ENCODE results near the gene SERPINF2. TPM values are rescaled to one million over a fixed set of nuclear protein-coding genes. Genes with fewer than 3 reads are reported as not detected.
"Not testable (repeated sequence)": the region's sequence is repeated elsewhere in the genome, so short reads cannot be mapped to it uniquely, and the experiment has no call there.

SERPINF2 gene
- total and polyA plus RNA-seq, 5 donors from 2014 or later, result 0.69 TPM; not detected in 4

- peaks cover 0 to 25% (median 4%) of the 10 kb centered on the region in 4 donors for H3K4me1 Mint-ChIP-seq
- DNase-seq, result no peak
- Histone ChIP-seq H3K36me3 (ENCODE audit: control insufficient read depth, insufficient read depth, low read length) (peaks cover 30% of the 10 kb centered on the region), H3K4me1 (ENCODE audit: control insufficient read depth, insufficient read depth, low read length, poor library complexity, severe bottlenecking) (peaks cover 6% of the 10 kb centered on the region), H3K27me3 (ENCODE audit: control insufficient read depth, insufficient read depth, low read length) (no peaks in the 10 kb centered on the region), H3K9me3 (ENCODE audit: control insufficient read depth in 2 of 2, low read length in 2 of 2) (no peaks in the 10 kb centered on the region), H3K27ac (ENCODE audit: insufficient read depth, low read length, poor library complexity, severe bottlenecking) (no peak overlapping the region), H3K4me3 (ENCODE audit: low read depth, low read length) (no peak overlapping the region)
- ATAC-seq (ENCODE audit: low read depth in 2 of 2), result no peak
- H3K4me3 Mint-ChIP-seq, result no peak overlapping the region
- H3K27me3 Mint-ChIP-seq, result no peaks in the 10 kb centered on the region
- H3K9me3 Mint-ChIP-seq, result no peaks in the 10 kb centered on the region
- no peak overlapping the region for H3K27ac Mint-ChIP-seq
- peaks cover 16% of the 10 kb centered on the region for H3K36me3 Mint-ChIP-seq
These were observed 9.8 kb upstream of the SERPINF2 start for GRCh38 chr17:1732833-1733321.

GRCh38 chr17:1733759-1734158 lies 8.9 kb upstream of the SERPINF2 start:
- H3K27me3 Mint-ChIP-seq, result no peaks in the 10 kb centered on the region
- H3K27ac ChIP-seq (ENCODE audit: insufficient read depth, low read length, poor library complexity, severe bottlenecking), result no peak overlapping the region
- H3K4me3 ChIP-seq (ENCODE audit: low read depth, low read length), result no peak overlapping the region
- H3K4me3 Mint-ChIP-seq, result no peak overlapping the region
- ATAC-seq (ENCODE audit: low read depth in 2 of 2) (no peak), DNase-seq (no peak)
- H3K9me3 Mint-ChIP-seq, result no peaks in the 10 kb centered on the region
- H3K4me1 ChIP-seq (ENCODE audit: control insufficient read depth, insufficient read depth, low read length, poor library complexity, severe bottlenecking), result no peaks in the 10 kb centered on the region
- peaks cover 27% of the 10 kb centered on the region for H3K36me3 ChIP-seq (ENCODE audit: control insufficient read depth, insufficient read depth, low read length)
- H3K36me3 Mint-ChIP-seq, result peaks cover 16% of the 10 kb centered on the region
- H3K27ac Mint-ChIP-seq, result no peak overlapping the region
- peaks cover 0 to 22% (median 4%) of the 10 kb centered on the region in 4 donors for H3K4me1 Mint-ChIP-seq
- no peaks in the 10 kb centered on the region for H3K27me3 ChIP-seq (ENCODE audit: control insufficient read depth, insufficient read depth, low read length)
- H3K9me3 ChIP-seq (ENCODE audit: control insufficient read depth in 2 of 2, low read length in 2 of 2), result no peaks in the 10 kb centered on the region

GRCh38 chr17:1735418-1735817 lies 7.3 kb upstream of the SERPINF2 start:
- H3K4me3 Mint-ChIP-seq, result no peak overlapping the region
- H3K27ac ChIP-seq (ENCODE audit: insufficient read depth, low read length, poor library complexity, severe bottlenecking), result no peak overlapping the region
- no peaks in the 10 kb centered on the region for H3K27me3 Mint-ChIP-seq
- ATAC-seq (ENCODE audit: low read depth in 2 of 2), result no peak
- H3K9me3 Mint-ChIP-seq, result no peaks in the 10 kb centered on the region
- H3K4me1 Mint-ChIP-seq, result peaks cover 0 to 14% (median under 1%) of the 10 kb centered on the region in 4 donors
- H3K9me3 ChIP-seq (ENCODE audit: control insufficient read depth in 2 of 2, low read length in 2 of 2), result no peaks in the 10 kb centered on the region
- no peak overlapping the region for H3K27ac Mint-ChIP-seq
- no peak for DNase-seq
- no peaks in the 10 kb centered on the region for H3K4me1 ChIP-seq (ENCODE audit: control insufficient read depth, insufficient read depth, low read length, poor library complexity, severe bottlenecking)
- peaks cover 9% of the 10 kb centered on the region for H3K36me3 Mint-ChIP-seq
- H3K4me3 ChIP-seq (ENCODE audit: low read depth, low read length), result no peak overlapping the region
- H3K27me3 ChIP-seq (ENCODE audit: control insufficient read depth, insufficient read depth, low read length), result no peaks in the 10 kb centered on the region
- peaks cover 25% of the 10 kb centered on the region for H3K36me3 ChIP-seq (ENCODE audit: control insufficient read depth, insufficient read depth, low read length)

GRCh38 chr17:1735834-1736347 lies 6.8 kb upstream of the SERPINF2 start:
- peaks cover 23% of the 10 kb centered on the region for H3K36me3 ChIP-seq (ENCODE audit: control insufficient read depth, insufficient read depth, low read length)
- Mint-ChIP-seq H3K27me3 (no peaks in the 10 kb centered on the region), H3K9me3 (no peaks in the 10 kb centered on the region), H3K4me3 (no peak overlapping the region), H3K27ac (no peak overlapping the region), H3K4me1 (peaks cover 0 to 14% (median under 1%) of the 10 kb centered on the region in 4 donors), H3K36me3 (peaks cover 9% of the 10 kb centered on the region)
- H3K4me3 ChIP-seq (ENCODE audit: low read depth, low read length), result no peak overlapping the region
- no peaks in the 10 kb centered on the region for H3K4me1 ChIP-seq (ENCODE audit: control insufficient read depth, insufficient read depth, low read length, poor library complexity, severe bottlenecking)
- no peaks in the 10 kb centered on the region for H3K9me3 ChIP-seq (ENCODE audit: control insufficient read depth in 2 of 2, low read length in 2 of 2)
- H3K27ac ChIP-seq (ENCODE audit: insufficient read depth, low read length, poor library complexity, severe bottlenecking), result no peak overlapping the region
- H3K27me3 ChIP-seq (ENCODE audit: control insufficient read depth, insufficient read depth, low read length), result no peaks in the 10 kb centered on the region
- no peak for ATAC-seq (ENCODE audit: low read depth in 2 of 2)
- no peak for DNase-seq

GRCh38 chr17:1736348-1737281 lies 6.1 kb upstream of the SERPINF2 start:
- H3K4me1 ChIP-seq (ENCODE audit: control insufficient read depth, insufficient read depth, low read length, poor library complexity, severe bottlenecking), result no peaks in the 10 kb centered on the region
- H3K27ac ChIP-seq (ENCODE audit: insufficient read depth, low read length, poor library complexity, severe bottlenecking), result peak overlapping the region; percentile 14
- Mint-ChIP-seq H3K4me1 (peaks cover 0 to 14% (median under 1%) of the 10 kb centered on the region in 4 donors), H3K27me3 (no peaks in the 10 kb centered on the region), H3K27ac (peak overlapping the region in 2 of 3 donors; percentile 25 to 48), H3K36me3 (peaks cover 9% of the 10 kb centered on the region), H3K4me3 (no peak overlapping the region), H3K9me3 (no peaks in the 10 kb centered on the region)
- no peak overlapping the region for H3K4me3 ChIP-seq (ENCODE audit: low read depth, low read length)
- no peak for DNase-seq
- H3K36me3 ChIP-seq (ENCODE audit: control insufficient read depth, insufficient read depth, low read length), result peaks cover 19% of the 10 kb centered on the region
- no peaks in the 10 kb centered on the region for H3K9me3 ChIP-seq (ENCODE audit: control insufficient read depth in 2 of 2, low read length in 2 of 2)
- H3K27me3 ChIP-seq (ENCODE audit: control insufficient read depth, insufficient read depth, low read length), result no peaks in the 10 kb centered on the region
- no peak for ATAC-seq (ENCODE audit: low read depth in 2 of 2)

GRCh38 chr17:1737531-1738291 lies 5.0 kb upstream of the SERPINF2 start:
- H3K9me3 ChIP-seq (ENCODE audit: control insufficient read depth in 2 of 2, low read length in 2 of 2), result no peaks in the 10 kb centered on the region
- H3K36me3 Mint-ChIP-seq, result peaks cover 9% of the 10 kb centered on the region
- H3K4me3 Mint-ChIP-seq, result no peak overlapping the region
- H3K4me1 Mint-ChIP-seq, result peaks cover 0 to 14% (median under 1%) of the 10 kb centered on the region in 4 donors
- H3K27ac Mint-ChIP-seq, result peak overlapping the region in 1 of 3 donors; percentile 85
- H3K4me1 ChIP-seq (ENCODE audit: control insufficient read depth, insufficient read depth, low read length, poor library complexity, severe bottlenecking), result no peaks in the 10 kb centered on the region
- no peak for ATAC-seq (ENCODE audit: low read depth in 2 of 2)
- DNase-seq, result no peak
- no peaks in the 10 kb centered on the region for H3K27me3 Mint-ChIP-seq
- no peak overlapping the region for H3K4me3 ChIP-seq (ENCODE audit: low read depth, low read length)
- H3K27ac ChIP-seq (ENCODE audit: insufficient read depth, low read length, poor library complexity, severe bottlenecking), result no peak overlapping the region
- H3K36me3 ChIP-seq (ENCODE audit: control insufficient read depth, insufficient read depth, low read length), result peaks cover 15% of the 10 kb centered on the region
- no peaks in the 10 kb centered on the region for H3K27me3 ChIP-seq (ENCODE audit: control insufficient read depth, insufficient read depth, low read length)
- H3K9me3 Mint-ChIP-seq, result no peaks in the 10 kb centered on the region

- not testable (repeated sequence) for ATAC-seq (ENCODE audit: low read depth in 2 of 2); H3K36me3 ChIP-seq (ENCODE audit: control insufficient read depth, insufficient read depth, low read length); H3K4me1 ChIP-seq (ENCODE audit: control insufficient read depth, insufficient read depth, low read length, poor library complexity, severe bottlenecking); H3K27me3 Mint-ChIP-seq; H3K4me3 Mint-ChIP-seq; H3K9me3 Mint-ChIP-seq; H3K27me3 ChIP-seq (ENCODE audit: control insufficient read depth, insufficient read depth, low read length); H3K36me3 Mint-ChIP-seq; H3K4me3 ChIP-seq (ENCODE audit: low read depth, low read length); H3K4me1 Mint-ChIP-seq; H3K27ac ChIP-seq (ENCODE audit: insufficient read depth, low read length, poor library complexity, severe bottlenecking); DNase-seq; H3K9me3 ChIP-seq (ENCODE audit: control insufficient read depth in 2 of 2, low read length in 2 of 2)
- peak overlapping the region in 1 of 3 donors; percentile 56 for H3K27ac Mint-ChIP-seq
These were observed 772 bp upstream of the SERPINF2 start for GRCh38 chr17:1741899-1742298.
